OCI-LY3 (cell line): ENCODE results near the gene OBSL1.

Experiments used
- H2AFZ ChIP-seq: fragments of 200-600, 300-600 bp; shearing (Covaris generic); 2 replicates; pipeline ENCODE4 v1.6.0; 2014; ENCODE audit warnings: antibody characterized with exemption, low read depth, low read length
- H3K27ac ChIP-seq: fragments of 200-600, 300-600 bp; sonication (generic); 2 replicates; pipeline ENCODE4 v1.5.1; 2014; ENCODE audit warnings: mild to moderate bottlenecking, low read length, moderate library complexity, mixed read lengths
- H3K27me3 ChIP-seq: fragments of 200-600, 300-600 bp; sonication (generic); 2 replicates; pipeline ENCODE4 v1.6.1; 2014; ENCODE audit warnings: low read depth, low read length, mixed read lengths
- H3K36me3 ChIP-seq: fragments of 200-600, 300-600 bp; sonication (generic); replicated peaks from 2 replicates; pipeline ENCODE3; 2014; ENCODE audit warnings: low read depth, low read length, mixed read lengths
- H3K4me1 ChIP-seq: fragments of 300-600, 200-600 bp; sonication (generic); 2 replicates; pipeline ENCODE4 v1.6.1; 2014; ENCODE audit warnings: low read length, mixed read lengths
- H3K4me2 ChIP-seq: fragments of 200-600, 300-600 bp; sonication (generic); 2 replicates; pipeline ENCODE4 v1.6.1; 2014; ENCODE audit warnings: low read length, mixed read lengths
- H3K4me3 ChIP-seq: fragments of 300-600, 200-600 bp; sonication (generic); 2 replicates; pipeline ENCODE4 v1.5.1; 2014; ENCODE audit warnings: antibody characterized with exemption, mild to moderate bottlenecking, low read length, moderate library complexity
- H3K79me2 ChIP-seq: fragments of 300-600, 200-600 bp; shearing (Covaris generic); 2 replicates; pipeline ENCODE4 v1.6.1; 2014; ENCODE audit warnings: mild to moderate bottlenecking, low read length, mixed read lengths
- H3K9ac ChIP-seq: fragments of 300-600, 200-600 bp; shearing (Covaris generic); 2 replicates; pipeline ENCODE4 v1.6.0; 2014; ENCODE audit warnings: mild to moderate bottlenecking, low read length, moderate library complexity
- H3K9me3 ChIP-seq: fragments of 200-600, 300-600 bp; shearing (Covaris generic); 2 replicates; pipeline ENCODE4 v1.6.1; 2014; ENCODE audit warnings: low read length, mixed read lengths; ENCODE audit not compliant: insufficient read depth
- H4K20me1 ChIP-seq: fragments of 200-600, 300-600 bp; sonication (generic); 2 replicates; pipeline ENCODE4 v1.6.1; 2016; ENCODE audit warnings: low read length, mixed read lengths; ENCODE audit not compliant: insufficient read depth
- EZH2phosphoT487 ChIP-seq: fragments of 200-600 bp; shearing (Covaris generic); IDR thresholded peaks from 2 replicates; pipeline ENCODE4 v1.6.1; 2018; ENCODE audit warnings: antibody characterized with exemption, mixed run types, low read depth
- TF ChIP-seq, protein P1 (sequence below): fragments of 200-600, 300-600 bp; sonication (generic); IDR thresholded peaks from 2 replicates; pipeline ENCODE4 v1.5.1; 2014; ENCODE audit warnings: antibody characterized with exemption, low read length, low read depth

Gene OBSL1

DNA sequence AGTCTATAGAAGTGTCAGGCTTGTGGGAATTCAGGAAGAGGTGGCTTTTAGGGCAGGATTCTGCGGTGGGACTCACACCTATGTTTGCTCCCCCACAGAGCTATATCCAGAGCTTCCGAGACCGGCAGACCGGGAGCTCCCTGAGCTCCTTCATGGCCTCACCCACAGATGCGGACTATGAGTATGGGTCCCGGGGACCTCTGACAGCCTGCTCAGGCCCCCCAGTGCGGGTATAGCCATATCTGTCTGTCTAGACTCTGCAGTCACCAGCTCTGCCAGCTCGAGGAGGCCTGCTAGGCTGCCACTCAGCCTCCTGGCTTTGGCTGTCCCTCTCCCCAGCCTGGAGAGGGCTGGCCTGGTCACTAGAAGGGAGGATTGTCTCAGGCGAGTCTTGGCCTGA lies 21.7 kb downstream of the OBSL1 start:
- Histone ChIP-seq H3K27me3 (no peaks in the 10 kb centered on the region), H3K36me3 (no peaks in the 10 kb centered on the region), H3K4me3 (no peak overlapping the region), H3K4me2 (no peak overlapping the region), H2AFZ (no peak overlapping the region), H3K9ac (no peak overlapping the region), H3K4me1 (no peaks in the 10 kb centered on the region), H3K79me2 (no peaks in the 10 kb centered on the region), H3K9me3 (no peaks in the 10 kb centered on the region), H4K20me1 (no peaks in the 10 kb centered on the region), H3K27ac (no peak overlapping the region)
- TF ChIP-seq EZH2phosphoT487: no peak
- TF ChIP-seq, protein P1, sequence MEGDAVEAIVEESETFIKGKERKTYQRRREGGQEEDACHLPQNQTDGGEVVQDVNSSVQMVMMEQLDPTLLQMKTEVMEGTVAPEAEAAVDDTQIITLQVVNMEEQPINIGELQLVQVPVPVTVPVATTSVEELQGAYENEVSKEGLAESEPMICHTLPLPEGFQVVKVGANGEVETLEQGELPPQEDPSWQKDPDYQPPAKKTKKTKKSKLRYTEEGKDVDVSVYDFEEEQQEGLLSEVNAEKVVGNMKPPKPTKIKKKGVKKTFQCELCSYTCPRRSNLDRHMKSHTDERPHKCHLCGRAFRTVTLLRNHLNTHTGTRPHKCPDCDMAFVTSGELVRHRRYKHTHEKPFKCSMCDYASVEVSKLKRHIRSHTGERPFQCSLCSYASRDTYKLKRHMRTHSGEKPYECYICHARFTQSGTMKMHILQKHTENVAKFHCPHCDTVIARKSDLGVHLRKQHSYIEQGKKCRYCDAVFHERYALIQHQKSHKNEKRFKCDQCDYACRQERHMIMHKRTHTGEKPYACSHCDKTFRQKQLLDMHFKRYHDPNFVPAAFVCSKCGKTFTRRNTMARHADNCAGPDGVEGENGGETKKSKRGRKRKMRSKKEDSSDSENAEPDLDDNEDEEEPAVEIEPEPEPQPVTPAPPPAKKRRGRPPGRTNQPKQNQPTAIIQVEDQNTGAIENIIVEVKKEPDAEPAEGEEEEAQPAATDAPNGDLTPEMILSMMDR: no peak

DNA sequence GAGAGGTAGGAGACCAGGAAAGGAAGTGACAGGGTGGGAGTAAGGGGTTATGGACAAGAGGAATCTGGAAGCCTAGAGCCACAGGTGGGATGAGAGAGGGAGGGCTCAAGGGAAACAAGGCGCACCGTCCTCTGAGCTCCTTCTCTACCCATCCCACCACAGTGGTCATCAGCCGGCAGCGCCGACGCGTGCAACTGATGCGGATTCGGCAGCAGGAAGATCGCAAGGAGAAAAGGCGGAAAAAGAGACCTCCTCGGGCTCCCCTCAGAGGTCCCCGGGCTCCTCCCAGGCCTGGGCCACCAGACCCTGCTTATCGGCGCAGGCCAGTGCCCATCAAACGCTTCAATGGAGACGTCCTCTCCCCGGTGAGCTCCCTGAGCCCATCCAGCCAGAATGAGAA lies 22.3 kb downstream of the OBSL1 start:
- H3K9ac ChIP-seq: no peak overlapping the region
- no peaks in the 10 kb centered on the region for H3K9me3 ChIP-seq
- TF ChIP-seq EZH2phosphoT487: no peak
- TF ChIP-seq, protein P1: no peak
- no peaks in the 10 kb centered on the region for H3K36me3 ChIP-seq
- no peaks in the 10 kb centered on the region for H3K79me2 ChIP-seq
- H4K20me1 ChIP-seq: no peaks in the 10 kb centered on the region
- H3K4me3 ChIP-seq: no peak overlapping the region
- H3K27me3 ChIP-seq: no peaks in the 10 kb centered on the region
- no peak overlapping the region for H3K4me2 ChIP-seq
- H2AFZ ChIP-seq: no peak overlapping the region
- no peak overlapping the region for H3K27ac ChIP-seq
- H3K4me1 ChIP-seq: no peaks in the 10 kb centered on the region

DNA sequence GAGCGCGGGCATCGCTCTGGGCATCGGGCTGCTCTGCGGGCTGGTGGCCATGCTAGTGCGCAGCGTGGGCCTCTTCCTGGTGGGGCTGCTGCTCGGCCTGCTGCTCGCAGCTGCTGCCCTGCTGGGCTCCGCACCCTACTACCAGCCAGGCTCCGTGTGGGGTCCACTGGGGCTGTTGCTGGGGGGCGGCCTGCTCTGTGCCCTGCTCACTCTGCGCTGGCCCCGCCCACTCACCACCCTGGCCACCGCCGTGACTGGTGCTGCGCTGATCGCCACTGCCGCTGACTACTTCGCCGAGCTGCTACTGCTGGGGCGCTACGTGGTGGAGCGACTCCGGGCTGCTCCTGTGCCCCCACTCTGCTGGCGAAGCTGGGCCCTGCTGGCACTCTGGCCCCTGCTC lies 23.7 kb downstream of the OBSL1 start:
- no peak overlapping the region for H3K4me3 ChIP-seq
- H3K27ac ChIP-seq: no peak overlapping the region
- no peak overlapping the region for H2AFZ ChIP-seq
- no peaks in the 10 kb centered on the region for H3K9me3 ChIP-seq
- H3K9ac ChIP-seq: no peak overlapping the region
- no peaks in the 10 kb centered on the region for H3K36me3 ChIP-seq
- no peak for TF ChIP-seq EZH2phosphoT487
- TF ChIP-seq, protein P1: no peak
- H4K20me1 ChIP-seq: peaks cover 1% of the 10 kb centered on the region; the same call in 1 of the 2 replicates
- H3K4me1 ChIP-seq: no peaks in the 10 kb centered on the region
- no peaks in the 10 kb centered on the region for H3K27me3 ChIP-seq
- peaks cover 3% of the 10 kb centered on the region for H3K79me2 ChIP-seq
- H3K4me2 ChIP-seq: no peak overlapping the region

DNA sequence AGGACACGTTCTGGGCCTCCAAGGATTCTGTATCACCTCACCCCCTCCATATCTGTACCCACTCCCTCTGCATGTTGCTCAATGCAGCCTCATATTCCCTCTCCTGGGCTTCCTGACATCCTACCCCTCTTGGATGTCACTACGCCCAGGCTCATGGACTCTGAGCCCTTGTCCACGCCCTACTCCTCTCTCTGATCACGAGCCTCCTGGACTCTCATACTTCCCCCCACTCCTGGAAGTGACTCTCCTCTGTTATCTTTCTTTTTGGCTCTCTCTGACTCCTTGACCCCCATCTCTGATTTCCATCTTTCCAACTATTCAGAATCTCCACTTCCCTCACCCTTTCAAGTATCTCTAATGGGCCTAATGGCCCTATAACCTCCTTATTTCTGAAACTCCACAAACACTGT lies 25.4 kb downstream of the OBSL1 start:
- Histone ChIP-seq H4K20me1 (peaks cover 11% of the 10 kb centered on the region; the same call in 1 of the 2 replicates), H3K4me1 (peaks cover 6% of the 10 kb centered on the region), H3K4me3 (no peak overlapping the region), H3K27ac (no peak overlapping the region), H3K79me2 (peaks cover 8% of the 10 kb centered on the region), H2AFZ (no peak overlapping the region), H3K36me3 (peaks cover 5% of the 10 kb centered on the region), H3K9ac (no peak overlapping the region), H3K4me2 (no peak overlapping the region), H3K27me3 (no peaks in the 10 kb centered on the region), H3K9me3 (no peaks in the 10 kb centered on the region)
- TF ChIP-seq, protein P1: no peak
- no peak for TF ChIP-seq EZH2phosphoT487
